HL-60/S4 treated with phorbol 12-myristate 13-acetate at 8.2 ng/mL for 4 days and 3 days (cell line): ENCODE data around the gene PCDHB15.
"Not testable (repeated sequence)": the region's sequence is repeated elsewhere in the genome, so short reads cannot be mapped to it uniquely, and the experiment has no call there.

Source experiments
- in situ Hi-C: fragments of 300-500 bp; cut with MboI; formaldehyde crosslinking; loops from 2 replicates; pipeline ENCODE4 v1.15.0; 2022; ENCODE audit warnings: low sequenced_read_pairs

PCDHB15 gene

GRCh38 chr5:141247434-141247833, 2.2 kb downstream of the PCDHB15 start:
- in situ Hi-C loops, result not testable (repeated sequence)

- in situ Hi-C loops, result no loop called here
These were observed 5.4 kb downstream of the PCDHB15 start for GRCh38 chr5:141250576-141250975.

GRCh38 chr5:141258464-141258863, 13.3 kb downstream of the PCDHB15 start:
- in situ Hi-C loops, result no loop called here

GRCh38 chr5:141258948-141259347, 13.8 kb downstream of the PCDHB15 start:
- in situ Hi-C loops, result no loop called here

- in situ Hi-C loops, result no loop called here
These were observed 15.5 kb downstream of the PCDHB15 start for GRCh38 chr5:141260458-141261237.

GRCh38 chr5:141261238-141261546, 16.0 kb downstream of the PCDHB15 start:
- in situ Hi-C loops, result no loop called here

GRCh38 chr5:141269195-141269594, 24.0 kb downstream of the PCDHB15 start:
- in situ Hi-C loops, result no loop called here

- in situ Hi-C loops, result no loop called here
These were observed 27.7 kb downstream of the PCDHB15 start for GRCh38 chr5:141272906-141273305.

- in situ Hi-C loops, result no loop called here
These were observed 53.2 kb downstream of the PCDHB15 start for GRCh38 chr5:141298376-141298775.
